ENCODE data around the gene THOC2.
"Not testable (repeated sequence)": the region's sequence is repeated elsewhere in the genome, so short reads cannot be mapped to it uniquely, and the experiment has no call there.

The THOC2 gene, protein sequence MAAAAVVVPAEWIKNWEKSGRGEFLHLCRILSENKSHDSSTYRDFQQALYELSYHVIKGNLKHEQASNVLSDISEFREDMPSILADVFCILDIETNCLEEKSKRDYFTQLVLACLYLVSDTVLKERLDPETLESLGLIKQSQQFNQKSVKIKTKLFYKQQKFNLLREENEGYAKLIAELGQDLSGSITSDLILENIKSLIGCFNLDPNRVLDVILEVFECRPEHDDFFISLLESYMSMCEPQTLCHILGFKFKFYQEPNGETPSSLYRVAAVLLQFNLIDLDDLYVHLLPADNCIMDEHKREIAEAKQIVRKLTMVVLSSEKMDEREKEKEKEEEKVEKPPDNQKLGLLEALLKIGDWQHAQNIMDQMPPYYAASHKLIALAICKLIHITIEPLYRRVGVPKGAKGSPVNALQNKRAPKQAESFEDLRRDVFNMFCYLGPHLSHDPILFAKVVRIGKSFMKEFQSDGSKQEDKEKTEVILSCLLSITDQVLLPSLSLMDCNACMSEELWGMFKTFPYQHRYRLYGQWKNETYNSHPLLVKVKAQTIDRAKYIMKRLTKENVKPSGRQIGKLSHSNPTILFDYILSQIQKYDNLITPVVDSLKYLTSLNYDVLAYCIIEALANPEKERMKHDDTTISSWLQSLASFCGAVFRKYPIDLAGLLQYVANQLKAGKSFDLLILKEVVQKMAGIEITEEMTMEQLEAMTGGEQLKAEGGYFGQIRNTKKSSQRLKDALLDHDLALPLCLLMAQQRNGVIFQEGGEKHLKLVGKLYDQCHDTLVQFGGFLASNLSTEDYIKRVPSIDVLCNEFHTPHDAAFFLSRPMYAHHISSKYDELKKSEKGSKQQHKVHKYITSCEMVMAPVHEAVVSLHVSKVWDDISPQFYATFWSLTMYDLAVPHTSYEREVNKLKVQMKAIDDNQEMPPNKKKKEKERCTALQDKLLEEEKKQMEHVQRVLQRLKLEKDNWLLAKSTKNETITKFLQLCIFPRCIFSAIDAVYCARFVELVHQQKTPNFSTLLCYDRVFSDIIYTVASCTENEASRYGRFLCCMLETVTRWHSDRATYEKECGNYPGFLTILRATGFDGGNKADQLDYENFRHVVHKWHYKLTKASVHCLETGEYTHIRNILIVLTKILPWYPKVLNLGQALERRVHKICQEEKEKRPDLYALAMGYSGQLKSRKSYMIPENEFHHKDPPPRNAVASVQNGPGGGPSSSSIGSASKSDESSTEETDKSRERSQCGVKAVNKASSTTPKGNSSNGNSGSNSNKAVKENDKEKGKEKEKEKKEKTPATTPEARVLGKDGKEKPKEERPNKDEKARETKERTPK (N-terminal part only)

GRCh38 chrX:123732670-123733363 is at the start of gene THOC2:
TSS of gene THOC2 (minus strand) at chrX:123733052. CDS start at chrX:123733022, 30 bp downstream.
- TF ChIP-seq GATA1 (IDR thresholded peaks at IDR 0.05; ENCODE audit: low read depth, low read length) (no peak), POLR2A (IDR thresholded peaks at IDR 0.05; ENCODE audit: low read length) (peak; percentile 69)
- DNase-seq: peak; percentile 85 to 88

DNA sequence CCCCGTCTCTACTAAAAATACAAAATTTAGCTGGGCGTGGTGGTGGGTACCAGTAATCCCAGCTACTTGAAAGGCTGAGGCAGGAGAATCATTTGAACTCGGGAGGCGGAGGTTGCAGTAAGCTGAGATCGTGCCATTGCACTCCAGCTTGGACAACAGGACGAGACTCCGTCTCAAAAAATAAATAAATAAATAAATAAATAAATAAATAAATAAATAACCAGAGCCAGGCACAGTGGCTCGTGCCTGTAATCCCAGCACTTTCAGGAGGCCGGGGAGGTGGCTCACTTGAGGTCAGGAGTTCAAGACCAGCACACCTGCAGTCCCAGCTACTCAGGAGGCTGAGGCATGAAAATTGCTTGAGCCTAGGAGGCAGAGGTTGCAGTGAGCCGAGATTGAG is 48.9 kb upstream of the THOC2 start:
- not testable (repeated sequence) for DNase-seq

DNA sequence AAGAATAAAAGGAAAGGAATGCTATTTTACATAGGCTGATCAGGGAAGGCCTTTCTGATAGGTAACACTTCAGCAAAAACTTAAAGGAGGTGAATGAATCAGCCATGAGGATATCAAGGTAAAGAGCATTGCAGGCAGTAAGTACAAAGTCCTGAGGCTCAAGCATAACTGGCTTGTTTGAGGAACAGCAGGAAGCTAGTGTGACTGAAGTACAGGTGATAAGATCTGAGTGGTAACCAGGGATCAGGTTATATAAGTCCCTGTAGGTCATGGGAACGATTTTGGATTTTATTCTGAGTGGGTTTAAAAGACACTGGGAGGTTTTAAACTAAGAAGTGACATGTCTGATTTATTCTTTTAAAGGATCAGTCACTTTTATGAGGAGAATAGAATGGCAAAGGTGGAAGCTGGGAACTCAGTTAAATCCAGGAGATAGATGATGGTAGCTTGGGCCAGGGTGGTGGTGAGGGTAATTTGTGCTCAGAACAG is 47.1 kb upstream of the THOC2 start:
- TF ChIP-seq POLR2A (IDR thresholded peaks at IDR 0.05; ENCODE audit: low read length) (no peak), GATA1 (IDR thresholded peaks at IDR 0.05; ENCODE audit: low read depth, low read length) (no peak)
- DNase-seq: peak; percentile 2 to 21

DNA sequence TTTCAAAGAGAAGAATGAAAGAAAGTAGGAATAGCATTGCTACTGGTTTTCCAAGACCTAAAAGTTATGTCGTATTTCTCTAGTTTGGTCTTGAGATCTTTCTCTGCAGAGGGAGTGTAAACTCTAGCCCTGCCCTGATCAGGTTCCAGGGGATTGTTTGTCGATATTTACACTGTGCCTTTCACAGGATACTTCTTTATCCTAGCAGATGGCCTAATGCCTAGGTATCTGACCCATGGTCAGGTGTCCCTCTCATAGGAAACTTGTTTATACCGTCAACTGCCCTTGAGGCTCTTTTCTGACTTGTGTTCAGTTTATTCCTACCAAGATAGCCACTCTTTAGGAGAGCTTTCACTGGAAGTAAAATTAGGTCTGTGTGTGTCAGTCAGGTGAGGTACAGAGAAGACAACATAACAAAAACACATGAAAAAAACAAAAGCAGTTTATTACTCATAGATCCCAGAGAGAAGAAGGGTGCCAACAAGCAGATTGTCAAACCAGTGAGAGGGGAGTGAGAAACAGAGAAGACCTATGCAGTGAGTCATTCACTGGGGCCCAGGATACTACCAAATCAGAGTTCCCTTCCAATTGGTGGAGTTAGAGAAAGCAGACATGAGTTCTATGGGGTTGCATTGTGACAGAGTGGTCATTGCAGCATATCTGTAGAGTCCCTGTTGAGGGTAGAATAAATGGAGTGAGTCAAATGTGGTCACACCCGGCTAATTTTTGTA is 40.6 kb upstream of the THOC2 start:
- TF ChIP-seq GATA1 (IDR thresholded peaks at IDR 0.05; ENCODE audit: low read depth, low read length) (no peak), POLR2A (IDR thresholded peaks at IDR 0.05; ENCODE audit: low read length) (no peak)
- DNase-seq: no peak

GRCh38 chrX:123771449-123772064 is 38.7 kb upstream of the THOC2 start:
- DNase-seq: no peak
- TF ChIP-seq POLR2A (IDR thresholded peaks at IDR 0.05; ENCODE audit: low read length) (no peak), GATA1 (IDR thresholded peaks at IDR 0.05; ENCODE audit: low read depth, low read length) (no peak)

DNA sequence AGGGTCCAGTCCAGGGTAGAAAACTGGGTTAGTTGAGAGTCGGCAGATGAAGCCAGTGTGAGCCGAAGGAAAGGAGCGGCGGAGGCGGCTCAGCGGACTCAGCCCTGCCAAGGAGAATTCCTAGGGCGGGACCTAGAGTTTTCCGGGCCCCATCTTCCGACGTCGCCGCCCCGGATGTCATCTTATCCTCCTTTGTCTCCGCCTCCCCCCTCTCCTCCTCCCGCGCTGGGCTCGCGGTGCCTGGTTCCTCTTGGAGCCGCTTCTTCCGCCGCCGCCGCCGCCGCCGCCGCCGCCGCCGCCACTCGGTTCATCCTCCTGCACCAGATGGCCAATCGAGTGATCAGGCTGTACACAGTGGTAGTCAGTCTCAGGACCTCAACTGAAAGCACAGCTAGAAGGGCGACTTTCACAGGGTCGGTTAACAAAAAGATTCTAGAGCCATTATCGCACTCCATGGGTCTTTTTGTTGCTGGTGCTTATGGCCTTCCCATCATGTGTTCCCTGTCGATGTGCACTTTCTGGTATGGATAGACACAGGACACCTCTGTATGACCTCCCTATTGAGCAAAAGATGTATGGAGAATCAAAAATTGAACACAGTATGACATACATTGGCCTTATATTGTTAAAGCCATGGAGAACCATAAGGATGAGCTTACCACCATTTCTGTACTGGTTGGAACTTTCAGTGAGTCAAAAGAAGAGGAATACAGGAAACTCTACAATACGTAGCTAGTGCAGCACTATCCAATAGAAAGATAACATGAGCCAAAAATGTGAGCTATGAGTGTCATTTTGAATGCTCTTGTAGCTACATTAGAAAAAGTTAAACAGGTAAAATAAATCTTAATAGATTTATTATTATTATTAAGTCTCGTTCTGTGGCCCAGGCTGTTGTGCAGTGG is 32.4 kb upstream of the THOC2 start:
- TF ChIP-seq GATA1 (IDR thresholded peaks at IDR 0.05; ENCODE audit: low read depth, low read length) (no peak), POLR2A (IDR thresholded peaks at IDR 0.05; ENCODE audit: low read length) (peak; percentile 24)
- peak; percentile 81 to 84 for DNase-seq

- not testable (repeated sequence) for DNase-seq
Measured at GRCh38 chrX:123759849-123760248, 27.0 kb upstream of the THOC2 start.

GRCh38 chrX:123757794-123758193 is 24.9 kb upstream of the THOC2 start:
- DNase-seq: peak; percentile 13 to 55

- TF ChIP-seq POLR2A (IDR thresholded peaks at IDR 0.05; ENCODE audit: low read length) (no peak), GATA1 (IDR thresholded peaks at IDR 0.05; ENCODE audit: low read depth, low read length) (no peak)
- no peak for DNase-seq
Measured at GRCh38 chrX:123756320-123756719, 23.5 kb upstream of the THOC2 start.

GRCh38 chrX:123755107-123755506 is 22.3 kb upstream of the THOC2 start:
- no peak for DNase-seq
- TF ChIP-seq POLR2A (IDR thresholded peaks at IDR 0.05; ENCODE audit: low read length): no peak
- TF ChIP-seq GATA1 (IDR thresholded peaks at IDR 0.05; ENCODE audit: low read depth, low read length): no peak

GRCh38 chrX:123753656-123754350 is 21.0 kb upstream of the THOC2 start:
- no peak for DNase-seq
- TF ChIP-seq GATA1 (IDR thresholded peaks at IDR 0.05; ENCODE audit: low read depth, low read length): no peak
- TF ChIP-seq POLR2A (IDR thresholded peaks at IDR 0.05; ENCODE audit: low read length): no peak

Measured in erythroblast (primary cell).